Caco-2 (cell line): ENCODE results near the gene IQSEC3. TPM values are rescaled to one million over a fixed set of nuclear protein-coding genes. Genes with fewer than 3 reads are reported as not detected.

Source experiments
- BruUV-seq: library from RNA; stranded (reverse); fragments of 400-500 nt; replicated peaks from 2 replicates; lab custom pipeline; 2021; lab: Mats Ljungman, UMichigan
- CTCF ChIA-PET: fragments of 300-600 bp; sonication (Branson Sonifier 250); formaldehyde crosslinking; loops from one replicate; lab custom pipeline; 2022; ENCODE audit warnings: antibody characterized with exemption; lab: Charles Lee
- POLR2A ChIA-PET: fragments of 300-600 bp; sonication (Branson Sonifier 250); formaldehyde crosslinking; loops from one replicate; lab custom pipeline; 2022; ENCODE audit warnings: antibody characterized with exemption; lab: Charles Lee
- DNase-seq, 2 experiments: peaks; one replicate each; pipeline versions ENCODE4 v3.0.0 to v3.0.0-alpha.2; 2020 to 2022
- H3K27me3 ChIP-seq: replicated peaks from 2 replicates; pipeline ENCODE4 v1.6.0; 2011; ENCODE audit warnings: low read length; ENCODE audit not compliant: control insufficient read depth, insufficient read depth
- H3K36me3 ChIP-seq: 2 replicates; pipeline ENCODE4 v1.5.1; 2011; ENCODE audit warnings: low read length; ENCODE audit not compliant: control insufficient read depth, insufficient read depth
- H3K4me1 ChIP-seq: fragments of 250-450 bp; sonication (Bioruptor Pico); 2 replicates; pipeline ENCODE4 v1.5.1; 2020; ENCODE audit warnings: mild to moderate bottlenecking
- H3K4me3 ChIP-seq: 2 replicates; pipeline ENCODE4 v1.5.1; 2011; ENCODE audit warnings: low read depth, mild to moderate bottlenecking, control low read depth, low read length
- H3K9me3 ChIP-seq: fragments of 250-450 bp; sonication (Bioruptor Pico); 2 replicates; pipeline ENCODE4 v1.5.1; 2020; ENCODE audit warnings: mild to moderate bottlenecking, moderate library complexity
- H3K27ac Mint-ChIP-seq: one replicate; pipeline ENCODE4 v1.8.0; 2022; ENCODE audit warnings: mixed read lengths; ENCODE audit not compliant: unreplicated experiment
- H3K27me3 Mint-ChIP-seq: one replicate; pipeline ENCODE4 v1.8.0; 2022; ENCODE audit warnings: mixed read lengths; ENCODE audit not compliant: insufficient read depth, unreplicated experiment
- H3K36me3 Mint-ChIP-seq: one replicate; pipeline ENCODE4 v1.8.0; 2022; ENCODE audit warnings: mild to moderate bottlenecking, mixed read lengths; ENCODE audit not compliant: insufficient read depth, unreplicated experiment
- H3K4me1 Mint-ChIP-seq: one replicate; pipeline ENCODE4 v1.8.0; 2022; ENCODE audit warnings: low read depth, mixed read lengths; ENCODE audit not compliant: unreplicated experiment
- H3K4me3 Mint-ChIP-seq: one replicate; pipeline ENCODE4 v1.8.0; 2022; ENCODE audit warnings: mild to moderate bottlenecking, moderate library complexity, mixed read lengths; ENCODE audit not compliant: unreplicated experiment
- H3K9me3 Mint-ChIP-seq: one replicate; pipeline ENCODE4 v1.8.0; 2022; ENCODE audit warnings: mixed read lengths; ENCODE audit not compliant: unreplicated experiment
- CTCF ChIP-seq, 2 experiments: fragments of 200-600 bp in 1 of 2; IDR thresholded peaks; 1 replicate in 1 of 2; 2 replicates in 1 of 2; pipeline versions ENCODE4 v1.5.1 to v1.8.0; 2011 to 2022; ENCODE audit warnings: antibody characterized with exemption in 1 of 2, control low read depth in 1 of 2, inconsistent platforms in 1 of 2, low read depth in 1 of 2, low read length in 1 of 2, mild to moderate bottlenecking in 1 of 2, moderate library complexity in 1 of 2; ENCODE audit not compliant: insufficient read depth in 1 of 2, severe bottlenecking in 1 of 2, unreplicated experiment in 1 of 2
- intact Hi-C: fragments of 100-400 bp; cut with micrococcal nuclease; formaldehyde crosslinking; loops from one replicate; pipeline ENCODE4 v1.10.0; 2022; ENCODE audit not compliant: unreplicated experiment
- total RNA-seq: library from RNA; stranded (reverse); gene quantifications from 2 replicates; pipeline ENCODE4 v1.2.3, GENCODE V29; 2022

Gene IQSEC3
- total RNA-seq, 1 experiment from 2014 or later, result 0.59 TPM

GRCh38 chr12:182381-182892, 115.9 kb downstream of the IQSEC3 start:
- no peaks in the 10 kb centered on the region for H3K9me3 ChIP-seq
- TF ChIP-seq CTCF (IDR thresholded peaks at IDR 0.05; ENCODE audit: insufficient read depth in 1 of 2, low read depth in 1 of 2, low read length in 1 of 2, severe bottlenecking in 1 of 2, unreplicated experiment in 1 of 2), result no peak
- H3K9me3 Mint-ChIP-seq, result no peaks in the 10 kb centered on the region
- H3K4me1 ChIP-seq, result peaks cover 5% of the 10 kb centered on the region
- no peaks in the 10 kb centered on the region for H3K27me3 Mint-ChIP-seq
- H3K4me1 Mint-ChIP-seq, result no peaks in the 10 kb centered on the region
- H3K27ac Mint-ChIP-seq, result no peak overlapping the region
- H3K36me3 ChIP-seq, result no peaks in the 10 kb centered on the region
- ChIA-PET POLR2A (no interaction called here), CTCF (no interaction called here)
- no peak for DNase-seq
- no peak overlapping the region for H3K4me3 Mint-ChIP-seq
- no TSS peak for BruUV-seq
- intact Hi-C loops, result no loop called here
- no peaks in the 10 kb centered on the region for H3K36me3 Mint-ChIP-seq
- no peaks in the 10 kb centered on the region for H3K27me3 ChIP-seq
- H3K4me3 ChIP-seq, result no peak overlapping the region

DNA sequence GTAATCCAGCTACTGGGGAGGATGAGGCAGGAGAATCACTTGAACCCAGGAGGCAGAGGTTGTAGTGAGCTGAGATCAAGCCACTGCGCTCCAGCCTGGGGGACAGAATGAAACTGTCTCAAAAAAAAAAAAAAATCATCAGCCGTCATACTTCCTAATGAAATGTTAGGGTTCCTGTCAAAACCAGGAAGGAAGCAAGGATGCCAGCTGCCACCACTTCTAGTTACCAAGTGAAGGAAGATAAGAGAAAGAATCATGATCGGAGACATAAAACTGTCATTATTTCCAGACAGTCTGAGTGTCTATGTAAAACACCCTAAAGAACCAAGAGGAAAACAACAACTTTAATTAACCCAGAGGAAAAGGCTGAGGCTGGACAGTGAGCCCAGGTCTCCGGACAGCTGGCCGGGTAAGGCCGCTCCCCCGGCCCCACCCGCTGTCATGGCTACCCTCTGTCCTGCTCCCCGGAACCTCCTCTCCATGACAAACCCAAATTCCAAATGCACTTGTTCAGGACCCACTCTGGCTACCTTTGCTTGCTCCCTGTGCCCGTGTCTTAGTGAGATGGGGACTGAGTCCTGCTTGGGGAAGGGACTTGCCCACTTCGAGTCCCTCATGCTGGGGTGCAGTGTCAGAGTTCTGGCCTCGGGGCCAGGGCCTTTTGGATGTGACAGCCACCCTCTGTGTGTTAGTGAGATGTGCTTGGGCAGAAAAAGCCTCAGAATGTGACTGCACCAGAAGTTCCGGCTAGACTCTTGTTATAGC, 118.4 kb downstream of the IQSEC3 start:
- Histone ChIP-seq H3K36me3 (no peaks in the 10 kb centered on the region), H3K9me3 (no peaks in the 10 kb centered on the region), H3K27me3 (no peaks in the 10 kb centered on the region), H3K4me3 (no peak overlapping the region), H3K4me1 (no peaks in the 10 kb centered on the region)
- Mint-ChIP-seq H3K27me3 (no peaks in the 10 kb centered on the region), H3K4me1 (no peaks in the 10 kb centered on the region), H3K4me3 (no peak overlapping the region), H3K27ac (no peak overlapping the region), H3K36me3 (no peaks in the 10 kb centered on the region), H3K9me3 (no peaks in the 10 kb centered on the region)
- POLR2A ChIA-PET, result no interaction called here
- CTCF ChIA-PET, result no interaction called here
- TF ChIP-seq CTCF (IDR thresholded peaks at IDR 0.05; ENCODE audit: insufficient read depth in 1 of 2, low read depth in 1 of 2, low read length in 1 of 2, severe bottlenecking in 1 of 2, unreplicated experiment in 1 of 2), result no peak
- intact Hi-C loops, result no loop called here
- DNase-seq, result no peak
- BruUV-seq, result no TSS peak

GRCh38 chr12:185576-185955, 119.0 kb downstream of the IQSEC3 start:
- no TSS peak for BruUV-seq
- DNase-seq, result no peak
- no peak overlapping the region for H3K4me3 ChIP-seq
- no peaks in the 10 kb centered on the region for H3K36me3 Mint-ChIP-seq
- no peak overlapping the region for H3K4me3 Mint-ChIP-seq
- H3K9me3 Mint-ChIP-seq, result no peaks in the 10 kb centered on the region
- no peak for TF ChIP-seq CTCF (IDR thresholded peaks at IDR 0.05; ENCODE audit: insufficient read depth in 1 of 2, low read depth in 1 of 2, low read length in 1 of 2, severe bottlenecking in 1 of 2, unreplicated experiment in 1 of 2)
- H3K4me1 Mint-ChIP-seq, result no peaks in the 10 kb centered on the region
- no peaks in the 10 kb centered on the region for H3K27me3 Mint-ChIP-seq
- no peaks in the 10 kb centered on the region for H3K36me3 ChIP-seq
- no peak overlapping the region for H3K27ac Mint-ChIP-seq
- H3K9me3 ChIP-seq, result no peaks in the 10 kb centered on the region
- H3K4me1 ChIP-seq, result no peaks in the 10 kb centered on the region
- CTCF ChIA-PET, result no interaction called here
- no peaks in the 10 kb centered on the region for H3K27me3 ChIP-seq
- intact Hi-C loops, result no loop called here
- POLR2A ChIA-PET, result no interaction called here
